Panc1 (cell line): ENCODE measurements around the gene PCNX1. TPM values are rescaled to one million over a fixed set of nuclear protein-coding genes. Genes with fewer than 3 reads are reported as not detected.

Experiments
- ATAC-seq: fragments of 200-7000 bp; cut with Tn5 transposase; 2 replicates; pipeline ENCODE4 v1.9.1; 2020; ENCODE audit warnings: mild to moderate bottlenecking, moderate library complexity
- BruUV-seq: library from RNA; stranded (reverse); fragments of 400-500 nt; replicated peaks from 2 replicates; lab custom pipeline; 2021; lab: Mats Ljungman, UMichigan
- CTCF ChIA-PET: fragments of 300-600 bp; sonication (Branson Sonifier 250); formaldehyde crosslinking; loops from one replicate; lab custom pipeline; 2022; ENCODE audit warnings: antibody characterized with exemption; lab: Charles Lee
- POLR2A ChIA-PET: fragments of 300-600 bp; sonication (Branson Sonifier 250); formaldehyde crosslinking; loops from one replicate; lab custom pipeline; 2022; ENCODE audit warnings: antibody characterized with exemption; lab: Charles Lee
- DNase-seq: peaks from one replicate; pipeline ENCODE4 v3.0.0-alpha.2; 2010; ENCODE audit warnings: low read depth, low spot score
- H3K27ac ChIP-seq: 2 replicates; pipeline ENCODE4 v1.5.1; 2011; ENCODE audit warnings: mild to moderate bottlenecking, low read length, inconsistent platforms
- H3K27me3 ChIP-seq: fragments of 200-500 bp; sonication (Bioruptor generic); 2 replicates; pipeline ENCODE4 v1.6.0; 2014; ENCODE audit warnings: low read length, inconsistent platforms; ENCODE audit not compliant: control insufficient read depth, insufficient read depth
- H3K36me3 ChIP-seq: fragments of 200-500 bp; sonication (Bioruptor generic); 2 replicates; pipeline ENCODE4 v1.5.1; 2014; ENCODE audit warnings: inconsistent platforms, mild to moderate bottlenecking, low read length, moderate library complexity; ENCODE audit not compliant: control insufficient read depth, insufficient read depth
- H3K4me1 ChIP-seq: 2 replicates; pipeline ENCODE4 v1.5.1; 2011; ENCODE audit warnings: inconsistent platforms, mild to moderate bottlenecking, low read length, moderate library complexity; ENCODE audit not compliant: control insufficient read depth, insufficient read depth
- H3K4me3 ChIP-seq, 2 experiments: 2 replicates each; pipeline ENCODE4 v1.5.1; 2011 to 2012; ENCODE audit warnings: low read depth in 2 of 2, low read length in 2 of 2, mild to moderate bottlenecking in 2 of 2, inconsistent platforms in 1 of 2, moderate library complexity in 1 of 2
- H3K9me3 ChIP-seq: fragments of 200-500 bp; sonication (Bioruptor generic); 2 replicates; pipeline ENCODE4 v1.5.1; 2014; ENCODE audit warnings: low read depth, mild to moderate bottlenecking, inconsistent platforms, low read length, moderate library complexity; ENCODE audit not compliant: control insufficient read depth, insufficient read depth
- CTCF ChIP-seq: fragments of 450-650 bp; IDR thresholded peaks from 2 replicates; pipeline ENCODE4 v1.5.1; 2017; ENCODE audit warnings: mild to moderate bottlenecking
- POLR2AphosphoS5 ChIP-seq: IDR thresholded peaks from 2 replicates; pipeline ENCODE4 v1.6.1; 2012; ENCODE audit warnings: mild to moderate bottlenecking, low read depth, low read length, moderate library complexity
- REST ChIP-seq, 2 experiments: IDR thresholded peaks; 2 replicates each; pipeline ENCODE4 v1.6.1; 2011 to 2012; ENCODE audit warnings: low read depth in 2 of 2, control low read depth in 1 of 2, low read length in 1 of 2, mild to moderate bottlenecking in 1 of 2, moderate library complexity in 1 of 2; ENCODE audit not compliant: insufficient read depth in 1 of 2
- SIN3A ChIP-seq: IDR thresholded peaks from 2 replicates; pipeline ENCODE4 v1.6.1; 2012; ENCODE audit warnings: low read depth, mild to moderate bottlenecking, low read length, moderate library complexity, borderline replicate concordance; ENCODE audit not compliant: insufficient read depth
- TCF7L2 ChIP-seq: IDR thresholded peaks from 2 replicates; pipeline ENCODE4 v1.6.1; 2011; ENCODE audit warnings: mild to moderate bottlenecking, low read depth, low read length, inconsistent platforms
- in situ Hi-C: cut with HindIII; loops from 2 replicates; pipeline ENCODE4 v1.10.0; 2016; ENCODE audit warnings: low sequenced_read_pairs, low pct_unique_long_range_greater_than_20kb
- intact Hi-C: fragments of 100-400 bp; cut with micrococcal nuclease; formaldehyde crosslinking; loops from one replicate; pipeline ENCODE4 v1.10.0; 2022; ENCODE audit not compliant: unreplicated experiment
- total RNA-seq: library from RNA; stranded (reverse); gene quantifications from one replicate; pipeline ENCODE4 v1.2.1, GENCODE V29; 2021; ENCODE audit not compliant: unreplicated experiment

The PCNX1 gene
- total RNA-seq, 1 experiment from 2014 or later, result 30.5 TPM

- H3K27ac ChIP-seq, result no peak overlapping the region
- no TSS peak for BruUV-seq
- H3K4me1 ChIP-seq, result no peaks in the 10 kb centered on the region
- H3K36me3 ChIP-seq, result no peaks in the 10 kb centered on the region
- DNase-seq (no peak), ATAC-seq (no peak)
- ChIA-PET CTCF (no interaction called here), POLR2A (no interaction called here)
- H3K27me3 ChIP-seq, result no peaks in the 10 kb centered on the region; the same call in 1 of the 2 replicates
- no peaks in the 10 kb centered on the region for H3K9me3 ChIP-seq
- TF ChIP-seq POLR2AphosphoS5 (no peak), REST (IDR thresholded peaks at IDR 0.05; ENCODE audit: insufficient read depth in 1 of 2, low read depth in 2 of 2, low read length in 1 of 2) (no peak), CTCF (no peak), SIN3A (no peak)
- in situ Hi-C loops (no loop called here), intact Hi-C loops (no loop called here)
- H3K4me3 ChIP-seq, result no peak overlapping the region
These were observed 9.8 kb upstream of the PCNX1 start for GRCh38 chr14:70897464-70897863.

- in situ Hi-C loops, result no loop called here
- POLR2A ChIA-PET, result no interaction called here
- Histone ChIP-seq H3K36me3 (no peaks in the 10 kb centered on the region), H3K4me1 (no peaks in the 10 kb centered on the region), H3K27me3 (no peaks in the 10 kb centered on the region; the same call in 1 of the 2 replicates), H3K9me3 (no peaks in the 10 kb centered on the region), H3K4me3 (no peak overlapping the region), H3K27ac (no peak overlapping the region)
- TF ChIP-seq CTCF (no peak), TCF7L2 (no peak), SIN3A (no peak), POLR2AphosphoS5 (no peak), REST (IDR thresholded peaks at IDR 0.05; ENCODE audit: insufficient read depth in 1 of 2, low read depth in 2 of 2, low read length in 1 of 2) (no peak)
- DNase-seq (no peak), ATAC-seq (no peak)
- intact Hi-C loops, result no loop called here
- CTCF ChIA-PET, result no interaction called here
- BruUV-seq, result no TSS peak
These were observed 9.0 kb upstream of the PCNX1 start for GRCh38 chr14:70898111-70898745.
